ENCODE measurements around the gene CENPE.

CENPE gene

GRCh38 chr4:103126126-103126525, 72.0 kb downstream of the CENPE start:
- no peak for DNase-seq (ENCODE audit: low read depth in 2 of 3, low spot score in 2 of 3)

- DNase-seq (ENCODE audit: low read depth in 2 of 3, low spot score in 2 of 3) = no peak
These were observed 75.0 kb downstream of the CENPE start for GRCh38 chr4:103123114-103123513.

GRCh38 chr4:103118166-103118565, 80.0 kb downstream of the CENPE start:
- no peak for DNase-seq (ENCODE audit: low read depth in 2 of 3, low spot score in 2 of 3)

GRCh38 chr4:103111598-103111997, 86.5 kb downstream of the CENPE start:
- no peak for DNase-seq (ENCODE audit: low read depth in 2 of 3, low spot score in 2 of 3)

- DNase-seq (ENCODE audit: low read depth in 2 of 3, low spot score in 2 of 3) = no peak
These were observed 89.6 kb downstream of the CENPE start for GRCh38 chr4:103108542-103108941.

- no peak for DNase-seq (ENCODE audit: low read depth in 2 of 3, low spot score in 2 of 3)
These were observed 92.4 kb downstream of the CENPE start for GRCh38 chr4:103105558-103106356.

- no peak for DNase-seq (ENCODE audit: low read depth in 2 of 3, low spot score in 2 of 3)
These were observed 93.3 kb downstream of the CENPE start for GRCh38 chr4:103104886-103105285.

- no peak for DNase-seq (ENCODE audit: low read depth in 2 of 3, low spot score in 2 of 3)
These were observed 97.5 kb downstream of the CENPE start for GRCh38 chr4:103100691-103101090.

GRCh38 chr4:103099691-103100392, 98.3 kb downstream of the CENPE start, which contains the start of gene BDH2:
Gene BDH2, minus strand, starts transcription at chr4:103099834. Its CDS starts 3,580 bp downstream, at chr4:103096254.
- DNase-seq (ENCODE audit: low read depth in 2 of 3, low spot score in 2 of 3) = no peak

- no peak for DNase-seq (ENCODE audit: low read depth in 2 of 3, low spot score in 2 of 3)
These were observed 99.2 kb downstream of the CENPE start for GRCh38 chr4:103098756-103099440.

- no peak for DNase-seq (ENCODE audit: low read depth in 2 of 3, low spot score in 2 of 3)
These were observed 99.8 kb downstream of the CENPE start for GRCh38 chr4:103098341-103098740.

- no peak for DNase-seq (ENCODE audit: low read depth in 2 of 3, low spot score in 2 of 3)
These were observed 101.0 kb downstream of the CENPE start for GRCh38 chr4:103097112-103097511.

- DNase-seq (ENCODE audit: low read depth in 2 of 3, low spot score in 2 of 3) = no peak
These were observed 103.1 kb downstream of the CENPE start for GRCh38 chr4:103095080-103095479.

- no peak for DNase-seq (ENCODE audit: low read depth in 2 of 3, low spot score in 2 of 3)
These were observed 105.9 kb downstream of the CENPE start for GRCh38 chr4:103092245-103092644.

- DNase-seq (ENCODE audit: low read depth in 2 of 3, low spot score in 2 of 3) = no peak
These were observed 106.4 kb downstream of the CENPE start for GRCh38 chr4:103091601-103092223.

GRCh38 chr4:103089481-103089880, 108.7 kb downstream of the CENPE start:
- DNase-seq (ENCODE audit: low read depth in 2 of 3, low spot score in 2 of 3) = no peak

- no peak for DNase-seq (ENCODE audit: low read depth in 2 of 3, low spot score in 2 of 3)
These were observed 111.6 kb downstream of the CENPE start for GRCh38 chr4:103086551-103086950.

- DNase-seq (ENCODE audit: low read depth in 2 of 3, low spot score in 2 of 3) = no peak
These were observed 112.5 kb downstream of the CENPE start for GRCh38 chr4:103085555-103086196.

- DNase-seq (ENCODE audit: low read depth in 2 of 3, low spot score in 2 of 3) = no peak
These were observed 118.5 kb downstream of the CENPE start for GRCh38 chr4:103079621-103080020.

- DNase-seq (ENCODE audit: low read depth in 2 of 3, low spot score in 2 of 3) = no peak
These were observed 121.3 kb downstream of the CENPE start, which contains the start of gene SLC9B2 for GRCh38 chr4:103076747-103077347. Gene SLC9B2, minus strand, starts transcription at chr4:103076761. Its CDS starts 9,211 bp downstream, at chr4:103067550.

Data from activated CD8-positive, alpha-beta memory T cell treated with anti-CD3 and anti-CD28 coated beads for 48 hours (primary cell).